ENCODE results near the gene KCNMA1. TPM values are rescaled to one million over a fixed set of nuclear protein-coding genes. Genes with fewer than 3 reads are reported as not detected.

KCNMA1 gene
- polyA plus RNA-seq, 1 donor from 2014 or later = 60.8 TPM

DNA sequence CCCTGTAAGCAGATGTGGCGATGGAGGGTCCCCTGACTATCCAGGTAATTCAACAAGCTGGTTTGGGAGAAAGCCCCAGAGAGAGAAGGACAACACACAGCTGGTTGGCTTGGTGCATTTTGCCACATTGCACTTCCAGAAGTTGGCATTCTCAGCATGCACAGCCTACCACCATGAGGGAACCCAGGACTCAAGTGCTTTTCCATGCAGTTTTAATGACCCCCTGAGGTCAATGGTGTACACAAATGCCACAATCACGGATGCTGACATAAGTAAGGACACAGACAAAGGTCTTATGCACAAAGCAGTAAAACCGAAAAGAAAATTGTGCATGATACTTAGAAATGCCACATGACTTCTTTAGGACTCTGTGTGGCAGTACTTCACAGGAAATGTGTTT lies 645.1 kb downstream of the KCNMA1 start:
- Histone ChIP-seq H3K4me2 (ENCODE audit: low read length) (no peak overlapping the region), H4K20me1 (ENCODE audit: insufficient read depth) (no peaks in the 10 kb centered on the region), H3K36me3 (ENCODE audit: insufficient read depth, low read length) (no peaks in the 10 kb centered on the region), H3K9ac (ENCODE audit: low read length) (no peak overlapping the region), H2AFZ (ENCODE audit: low read depth, low read length) (no peak overlapping the region), H3K9me3 (ENCODE audit: low read length) (no peaks in the 10 kb centered on the region), H3K4me3 (ENCODE audit: low read length) (no peak overlapping the region), H3K27me3 (ENCODE audit: insufficient read depth, low read depth, low read length) (no peaks in the 10 kb centered on the region), H3K27ac (ENCODE audit: low read length) (no peak overlapping the region), H3K9me2 (ENCODE audit: insufficient read depth, low read length) (no peaks in the 10 kb centered on the region), H3K79me2 (replicated peaks; ENCODE audit: insufficient read depth, low read length) (no peaks in the 10 kb centered on the region), H3F3A (ENCODE audit: insufficient read depth, low read length, poor library complexity, severe bottlenecking) (no peaks in the 10 kb centered on the region)
- TF ChIP-seq MXI1 (conservative IDR thresholded peaks at IDR 0.05; ENCODE audit: poor library complexity, severe bottlenecking) = no peak
- TF ChIP-seq POLR2AphosphoS5 (IDR thresholded peaks at IDR 0.05) = no peak
- no peak for TF ChIP-seq TAF1 (IDR thresholded peaks at IDR 0.05; ENCODE audit: low read depth)
- TF ChIP-seq, protein P1, sequence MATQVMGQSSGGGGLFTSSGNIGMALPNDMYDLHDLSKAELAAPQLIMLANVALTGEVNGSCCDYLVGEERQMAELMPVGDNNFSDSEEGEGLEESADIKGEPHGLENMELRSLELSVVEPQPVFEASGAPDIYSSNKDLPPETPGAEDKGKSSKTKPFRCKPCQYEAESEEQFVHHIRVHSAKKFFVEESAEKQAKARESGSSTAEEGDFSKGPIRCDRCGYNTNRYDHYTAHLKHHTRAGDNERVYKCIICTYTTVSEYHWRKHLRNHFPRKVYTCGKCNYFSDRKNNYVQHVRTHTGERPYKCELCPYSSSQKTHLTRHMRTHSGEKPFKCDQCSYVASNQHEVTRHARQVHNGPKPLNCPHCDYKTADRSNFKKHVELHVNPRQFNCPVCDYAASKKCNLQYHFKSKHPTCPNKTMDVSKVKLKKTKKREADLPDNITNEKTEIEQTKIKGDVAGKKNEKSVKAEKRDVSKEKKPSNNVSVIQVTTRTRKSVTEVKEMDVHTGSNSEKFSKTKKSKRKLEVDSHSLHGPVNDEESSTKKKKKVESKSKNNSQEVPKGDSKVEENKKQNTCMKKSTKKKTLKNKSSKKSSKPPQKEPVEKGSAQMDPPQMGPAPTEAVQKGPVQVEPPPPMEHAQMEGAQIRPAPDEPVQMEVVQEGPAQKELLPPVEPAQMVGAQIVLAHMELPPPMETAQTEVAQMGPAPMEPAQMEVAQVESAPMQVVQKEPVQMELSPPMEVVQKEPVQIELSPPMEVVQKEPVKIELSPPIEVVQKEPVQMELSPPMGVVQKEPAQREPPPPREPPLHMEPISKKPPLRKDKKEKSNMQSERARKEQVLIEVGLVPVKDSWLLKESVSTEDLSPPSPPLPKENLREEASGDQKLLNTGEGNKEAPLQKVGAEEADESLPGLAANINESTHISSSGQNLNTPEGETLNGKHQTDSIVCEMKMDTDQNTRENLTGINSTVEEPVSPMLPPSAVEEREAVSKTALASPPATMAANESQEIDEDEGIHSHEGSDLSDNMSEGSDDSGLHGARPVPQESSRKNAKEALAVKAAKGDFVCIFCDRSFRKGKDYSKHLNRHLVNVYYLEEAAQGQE (IDR thresholded peaks at IDR 0.05; ENCODE audit: borderline replicate concordance) = no peak
- TF ChIP-seq, protein P2, sequence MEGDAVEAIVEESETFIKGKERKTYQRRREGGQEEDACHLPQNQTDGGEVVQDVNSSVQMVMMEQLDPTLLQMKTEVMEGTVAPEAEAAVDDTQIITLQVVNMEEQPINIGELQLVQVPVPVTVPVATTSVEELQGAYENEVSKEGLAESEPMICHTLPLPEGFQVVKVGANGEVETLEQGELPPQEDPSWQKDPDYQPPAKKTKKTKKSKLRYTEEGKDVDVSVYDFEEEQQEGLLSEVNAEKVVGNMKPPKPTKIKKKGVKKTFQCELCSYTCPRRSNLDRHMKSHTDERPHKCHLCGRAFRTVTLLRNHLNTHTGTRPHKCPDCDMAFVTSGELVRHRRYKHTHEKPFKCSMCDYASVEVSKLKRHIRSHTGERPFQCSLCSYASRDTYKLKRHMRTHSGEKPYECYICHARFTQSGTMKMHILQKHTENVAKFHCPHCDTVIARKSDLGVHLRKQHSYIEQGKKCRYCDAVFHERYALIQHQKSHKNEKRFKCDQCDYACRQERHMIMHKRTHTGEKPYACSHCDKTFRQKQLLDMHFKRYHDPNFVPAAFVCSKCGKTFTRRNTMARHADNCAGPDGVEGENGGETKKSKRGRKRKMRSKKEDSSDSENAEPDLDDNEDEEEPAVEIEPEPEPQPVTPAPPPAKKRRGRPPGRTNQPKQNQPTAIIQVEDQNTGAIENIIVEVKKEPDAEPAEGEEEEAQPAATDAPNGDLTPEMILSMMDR (IDR thresholded peaks at IDR 0.05; ENCODE audit: poor library complexity, severe bottlenecking) = no peak
- TF ChIP-seq RAD21 (conservative IDR thresholded peaks at IDR 0.05) = no peak
- TF ChIP-seq EP300 (conservative IDR thresholded peaks at IDR 0.05; ENCODE audit: poor library complexity, severe bottlenecking) = no peak
- no peak for TF ChIP-seq EZH2 (IDR thresholded peaks at IDR 0.05; ENCODE audit: borderline replicate concordance, insufficient read depth, low read length, poor library complexity, severe bottlenecking)
- no peak for TF ChIP-seq SMC3 (conservative IDR thresholded peaks at IDR 0.05; ENCODE audit: poor library complexity)

DNA sequence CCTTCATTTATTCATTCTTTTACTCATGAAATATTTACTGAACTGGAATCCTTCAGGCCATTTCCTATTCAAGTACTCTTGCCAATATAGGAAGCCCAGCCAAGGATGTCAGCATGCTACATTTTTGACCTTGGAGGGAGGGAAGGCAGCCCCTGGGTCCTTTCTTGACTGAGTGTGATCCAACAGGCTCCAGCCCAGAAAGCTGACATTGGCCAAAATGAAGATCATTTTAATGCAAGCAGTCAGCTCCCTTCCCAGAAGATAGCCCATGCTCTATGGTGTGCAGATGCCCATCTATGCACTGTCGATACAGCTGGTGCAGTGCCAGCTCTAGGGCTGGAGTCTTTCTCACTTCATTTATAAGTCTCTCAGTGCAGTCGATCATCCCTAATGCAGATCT lies 646.0 kb downstream of the KCNMA1 start:
- TF ChIP-seq EZH2 (IDR thresholded peaks at IDR 0.05; ENCODE audit: borderline replicate concordance, insufficient read depth, low read length, poor library complexity, severe bottlenecking) = no peak
- TF ChIP-seq, protein P2 (IDR thresholded peaks at IDR 0.05; ENCODE audit: poor library complexity, severe bottlenecking) = no peak
- no peak for TF ChIP-seq RAD21 (conservative IDR thresholded peaks at IDR 0.05)
- TF ChIP-seq POLR2AphosphoS5 (IDR thresholded peaks at IDR 0.05) = no peak
- TF ChIP-seq MXI1 (conservative IDR thresholded peaks at IDR 0.05; ENCODE audit: poor library complexity, severe bottlenecking) = no peak
- TF ChIP-seq, protein P1 (IDR thresholded peaks at IDR 0.05; ENCODE audit: borderline replicate concordance) = no peak
- no peak for TF ChIP-seq TAF1 (IDR thresholded peaks at IDR 0.05; ENCODE audit: low read depth)
- TF ChIP-seq EP300 (conservative IDR thresholded peaks at IDR 0.05; ENCODE audit: poor library complexity, severe bottlenecking) = no peak
- no peak for TF ChIP-seq SMC3 (conservative IDR thresholded peaks at IDR 0.05; ENCODE audit: poor library complexity)
- Histone ChIP-seq H3K79me2 (replicated peaks; ENCODE audit: insufficient read depth, low read length) (no peaks in the 10 kb centered on the region), H3K9ac (ENCODE audit: low read length) (no peak overlapping the region), H3K36me3 (ENCODE audit: insufficient read depth, low read length) (no peaks in the 10 kb centered on the region), H3K4me2 (ENCODE audit: low read length) (no peak overlapping the region), H3K27me3 (ENCODE audit: insufficient read depth, low read depth, low read length) (no peaks in the 10 kb centered on the region), H4K20me1 (ENCODE audit: insufficient read depth) (no peaks in the 10 kb centered on the region), H3F3A (ENCODE audit: insufficient read depth, low read length, poor library complexity, severe bottlenecking) (no peaks in the 10 kb centered on the region), H3K27ac (ENCODE audit: low read length) (no peak overlapping the region), H3K9me3 (ENCODE audit: low read length) (no peaks in the 10 kb centered on the region), H3K4me3 (ENCODE audit: low read length) (no peak overlapping the region), H3K9me2 (ENCODE audit: insufficient read depth, low read length) (no peaks in the 10 kb centered on the region), H2AFZ (ENCODE audit: low read depth, low read length) (no peak overlapping the region)

All from neural cell (in vitro differentiated cells).